ENCODE data around the gene AGBL4.

The AGBL4 gene

DNA sequence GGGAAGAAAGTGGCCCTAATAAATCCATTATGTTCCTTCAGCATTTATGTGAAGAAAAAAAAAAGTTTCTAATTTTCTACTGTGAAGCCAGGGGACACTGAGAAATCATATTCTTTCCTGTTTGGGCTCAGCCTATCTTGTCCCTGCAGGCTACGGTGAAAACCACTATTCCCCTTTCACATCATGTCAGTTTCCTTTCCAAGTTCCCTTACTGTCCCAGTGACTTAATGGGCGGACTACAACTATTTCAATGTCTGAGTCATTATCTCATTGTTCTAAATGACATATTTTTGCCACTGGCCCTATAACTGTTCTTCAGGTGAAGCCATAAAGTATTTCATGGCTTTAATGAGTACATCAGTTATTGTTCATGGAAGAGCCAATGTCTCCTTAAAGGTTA lies 1175.7 kb downstream of the AGBL4 start:
- TF ChIP-seq, protein P1, sequence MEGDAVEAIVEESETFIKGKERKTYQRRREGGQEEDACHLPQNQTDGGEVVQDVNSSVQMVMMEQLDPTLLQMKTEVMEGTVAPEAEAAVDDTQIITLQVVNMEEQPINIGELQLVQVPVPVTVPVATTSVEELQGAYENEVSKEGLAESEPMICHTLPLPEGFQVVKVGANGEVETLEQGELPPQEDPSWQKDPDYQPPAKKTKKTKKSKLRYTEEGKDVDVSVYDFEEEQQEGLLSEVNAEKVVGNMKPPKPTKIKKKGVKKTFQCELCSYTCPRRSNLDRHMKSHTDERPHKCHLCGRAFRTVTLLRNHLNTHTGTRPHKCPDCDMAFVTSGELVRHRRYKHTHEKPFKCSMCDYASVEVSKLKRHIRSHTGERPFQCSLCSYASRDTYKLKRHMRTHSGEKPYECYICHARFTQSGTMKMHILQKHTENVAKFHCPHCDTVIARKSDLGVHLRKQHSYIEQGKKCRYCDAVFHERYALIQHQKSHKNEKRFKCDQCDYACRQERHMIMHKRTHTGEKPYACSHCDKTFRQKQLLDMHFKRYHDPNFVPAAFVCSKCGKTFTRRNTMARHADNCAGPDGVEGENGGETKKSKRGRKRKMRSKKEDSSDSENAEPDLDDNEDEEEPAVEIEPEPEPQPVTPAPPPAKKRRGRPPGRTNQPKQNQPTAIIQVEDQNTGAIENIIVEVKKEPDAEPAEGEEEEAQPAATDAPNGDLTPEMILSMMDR (IDR thresholded peaks at IDR 0.05): no peak
- TF ChIP-seq ZFX (IDR thresholded peaks at IDR 0.05; ENCODE audit: borderline replicate concordance): no peak
- H3K27ac ChIP-seq: no peak overlapping the region

DNA sequence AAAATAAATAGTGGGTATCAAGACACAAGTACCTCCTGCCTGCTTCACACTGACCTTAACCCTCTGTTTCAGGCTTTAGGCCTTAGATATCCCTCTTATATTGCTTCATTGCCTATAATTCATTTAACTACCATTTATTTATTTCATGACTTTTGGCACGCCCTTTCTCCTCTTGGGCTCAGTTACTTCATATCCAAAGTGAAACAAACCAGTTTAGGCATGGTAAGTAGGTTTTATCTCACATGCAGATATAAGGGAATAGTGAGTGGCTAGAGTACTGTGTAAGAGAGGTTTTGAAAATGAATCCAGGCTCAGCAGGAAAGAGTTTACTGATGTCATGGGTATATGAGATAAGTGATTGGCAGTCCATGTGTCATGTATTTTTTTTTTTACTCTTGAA lies 1177.3 kb downstream of the AGBL4 start:
- no peak overlapping the region for H3K27ac ChIP-seq
- TF ChIP-seq ZFX (IDR thresholded peaks at IDR 0.05; ENCODE audit: borderline replicate concordance): no peak
- TF ChIP-seq, protein P1 (IDR thresholded peaks at IDR 0.05): no peak

- no peak overlapping the region for H3K27ac ChIP-seq
- TF ChIP-seq ZFX (IDR thresholded peaks at IDR 0.05; ENCODE audit: borderline replicate concordance): no peak
- TF ChIP-seq, protein P1 (IDR thresholded peaks at IDR 0.05): no peak
These were observed 1179.6 kb downstream of the AGBL4 start for GRCh38 chr1:48844187-48844586.

- no peak overlapping the region for H3K27ac ChIP-seq
- TF ChIP-seq ZFX (IDR thresholded peaks at IDR 0.05; ENCODE audit: borderline replicate concordance): no peak
- TF ChIP-seq, protein P1 (IDR thresholded peaks at IDR 0.05): no peak
These were observed 1181.8 kb downstream of the AGBL4 start for GRCh38 chr1:48841966-48842365.

DNA sequence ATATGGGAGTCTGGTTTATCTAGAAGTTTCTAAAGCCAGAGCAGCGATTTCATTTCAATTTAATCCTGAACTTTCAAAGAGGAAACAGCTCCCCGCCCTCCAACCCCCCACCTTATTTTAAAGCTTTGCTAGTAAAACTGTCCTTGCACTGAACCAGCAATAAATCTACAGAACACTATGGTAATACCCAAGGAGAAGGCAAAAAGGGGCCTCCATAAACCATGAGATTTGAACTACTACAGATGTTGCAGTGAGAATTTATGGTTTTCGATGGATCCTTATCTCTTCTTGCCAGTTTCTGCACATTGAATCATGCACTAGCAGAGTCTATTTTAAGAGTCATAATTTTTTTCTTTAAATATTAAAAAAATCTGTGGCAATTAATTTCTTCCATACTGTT lies 1182.3 kb downstream of the AGBL4 start:
- no peak overlapping the region for H3K27ac ChIP-seq
- TF ChIP-seq, protein P1 (IDR thresholded peaks at IDR 0.05): no peak
- no peak for TF ChIP-seq ZFX (IDR thresholded peaks at IDR 0.05; ENCODE audit: borderline replicate concordance)

DNA sequence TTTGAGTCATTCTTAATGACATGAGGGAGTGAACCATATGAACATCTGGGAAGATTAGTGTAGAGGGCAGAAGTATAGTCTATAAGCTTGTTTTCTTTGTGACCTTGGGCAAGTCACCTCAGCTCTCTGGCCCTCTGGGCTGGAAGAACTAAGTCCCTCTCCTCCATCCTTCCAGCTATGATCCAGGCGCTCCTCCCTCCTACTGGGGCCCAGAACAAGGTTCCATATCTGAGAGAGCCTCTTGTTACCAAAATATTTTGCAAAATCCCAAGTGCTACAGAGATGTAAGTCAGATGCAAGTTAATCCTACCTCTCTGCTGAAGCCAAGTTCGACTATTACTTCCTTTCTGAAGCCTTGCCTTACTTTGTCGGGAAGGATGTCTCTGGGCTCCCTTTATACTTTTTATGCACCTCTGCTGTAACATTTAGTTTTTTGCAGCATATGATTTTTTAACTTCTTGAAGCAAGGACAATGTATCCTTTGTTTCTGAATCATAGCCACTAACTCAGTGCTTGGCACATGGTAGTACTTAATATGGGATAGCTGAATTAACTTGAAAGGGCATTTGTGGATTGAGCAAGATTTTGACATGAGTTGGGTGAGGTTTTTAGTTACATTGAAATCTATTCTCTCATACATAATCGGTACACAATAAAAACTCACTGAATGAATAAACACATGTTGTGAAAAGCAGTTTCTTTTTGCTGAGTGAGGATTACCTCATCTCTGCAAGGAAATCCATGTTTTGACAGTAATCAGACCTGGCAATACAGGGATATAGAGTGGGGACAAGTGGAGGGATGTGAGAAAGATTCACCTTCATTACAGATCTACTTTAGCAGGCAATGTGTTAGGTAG lies 1192.4 kb downstream of the AGBL4 start:
- H3K27ac ChIP-seq: no peak overlapping the region
- TF ChIP-seq, protein P1 (IDR thresholded peaks at IDR 0.05): no peak
- TF ChIP-seq ZFX (IDR thresholded peaks at IDR 0.05; ENCODE audit: borderline replicate concordance): no peak

DNA sequence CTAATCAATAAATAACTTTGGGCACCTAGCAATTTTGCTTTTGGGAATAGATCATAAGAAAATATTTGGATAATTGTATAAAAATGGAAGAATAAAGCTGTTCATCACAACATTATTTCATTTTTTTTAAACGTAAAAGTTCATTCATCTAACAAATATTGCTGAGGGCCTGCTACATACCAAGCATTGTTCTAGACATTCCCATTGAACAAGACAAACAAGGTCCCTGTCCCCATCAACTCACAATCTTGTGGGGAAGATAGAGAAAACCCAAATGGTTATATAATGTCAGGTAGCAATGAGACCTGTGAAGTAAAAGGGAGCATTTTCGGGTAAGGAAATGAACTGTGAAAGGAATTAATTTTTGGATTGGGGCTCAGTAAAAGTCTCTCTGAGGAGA lies 1193.0 kb downstream of the AGBL4 start:
- TF ChIP-seq, protein P1 (IDR thresholded peaks at IDR 0.05): no peak
- no peak for TF ChIP-seq ZFX (IDR thresholded peaks at IDR 0.05; ENCODE audit: borderline replicate concordance)
- no peak overlapping the region for H3K27ac ChIP-seq

Measured in 22Rv1 (cell line).